Right cardiac atrium (tissue), 5 donors: ENCODE results near the gene FXN. TPM values are rescaled to one million over a fixed set of nuclear protein-coding genes. Genes with fewer than 3 reads are reported as not detected.

Source experiments
- ATAC-seq, 2 donors: fragments of 200-7000 bp; cut with Tn5 transposase; one replicate each; pipeline versions ENCODE4 v1.8.0 to v1.9.1; 2020; ENCODE audit warnings: moderate library complexity in 2 of 2, mild to moderate bottlenecking in 1 of 2
- DNase-seq, 3 donors: peaks; one replicate each; pipeline ENCODE4 v3.0.0-alpha.2; 2020
- H3K27ac ChIP-seq: one replicate; pipeline ENCODE4 v1.5.1; 2013; ENCODE audit warnings: mild to moderate bottlenecking, low read length, control low read depth, moderate library complexity
- H3K27me3 ChIP-seq: one replicate; pipeline ENCODE4 v1.6.1; 2013; ENCODE audit not compliant: control insufficient read depth, insufficient read depth
- H3K4me1 ChIP-seq: one replicate; pipeline ENCODE4 v1.6.1; 2013; ENCODE audit warnings: low read length; ENCODE audit not compliant: control insufficient read depth, insufficient read depth
- H3K4me3 ChIP-seq: one replicate; pipeline ENCODE4 v1.5.1; 2013; ENCODE audit warnings: low read length, control low read depth
- H3K9me3 ChIP-seq: one replicate; pipeline ENCODE4 v1.6.1; 2013; ENCODE audit warnings: low read length; ENCODE audit not compliant: control insufficient read depth
- WGBS: extraction: QIAGEN DNeasy Blood & Tissue Kit; methylation state at CpG from one replicate; pipeline ENCODE4 v1.1.7; 2013; 5-methylcytosine and 5-hydroxymethylcytosine counted together
- intact Hi-C, 4 donors: fragments of 100-400 bp; cut with DNase I; formaldehyde crosslinking; loops; one replicate each; pipeline versions ENCODE4 v1.11.0 to v1.14.0; 2022 to 2023
- polyA plus RNA-seq: library from polyadenylated mRNA; stranded (reverse); fragments of 200-250 nt; gene quantifications from one replicate; pipeline ENCODE4 v1.2.3, GENCODE V29; 2013
- total RNA-seq, 4 donors: library from RNA; stranded (reverse); fragmentation: NEBNext Ultra II Directional; extraction: Animal tissue kit (Norgen Biotek cat#: 25700); gene quantifications; one replicate each; pipeline ENCODE4 v1.2.1, GENCODE V29; 2021
- donor health status: healthy with polysubstance abuse.
- donor health status: DM: no; HTN: yes; CAD: no.
- donor health status: DM: no; HTN: no; CAD: no.
- donor health status: DM: no; HTN: yes; CAD: no; lungs with severe emphysema.
- donor health status: DM: yes; HTN: yes; CAD: no.

FXN gene
- total and polyA plus RNA-seq, 5 donors: 18.1 to 28.9 (median 28.0) TPM

DNA sequence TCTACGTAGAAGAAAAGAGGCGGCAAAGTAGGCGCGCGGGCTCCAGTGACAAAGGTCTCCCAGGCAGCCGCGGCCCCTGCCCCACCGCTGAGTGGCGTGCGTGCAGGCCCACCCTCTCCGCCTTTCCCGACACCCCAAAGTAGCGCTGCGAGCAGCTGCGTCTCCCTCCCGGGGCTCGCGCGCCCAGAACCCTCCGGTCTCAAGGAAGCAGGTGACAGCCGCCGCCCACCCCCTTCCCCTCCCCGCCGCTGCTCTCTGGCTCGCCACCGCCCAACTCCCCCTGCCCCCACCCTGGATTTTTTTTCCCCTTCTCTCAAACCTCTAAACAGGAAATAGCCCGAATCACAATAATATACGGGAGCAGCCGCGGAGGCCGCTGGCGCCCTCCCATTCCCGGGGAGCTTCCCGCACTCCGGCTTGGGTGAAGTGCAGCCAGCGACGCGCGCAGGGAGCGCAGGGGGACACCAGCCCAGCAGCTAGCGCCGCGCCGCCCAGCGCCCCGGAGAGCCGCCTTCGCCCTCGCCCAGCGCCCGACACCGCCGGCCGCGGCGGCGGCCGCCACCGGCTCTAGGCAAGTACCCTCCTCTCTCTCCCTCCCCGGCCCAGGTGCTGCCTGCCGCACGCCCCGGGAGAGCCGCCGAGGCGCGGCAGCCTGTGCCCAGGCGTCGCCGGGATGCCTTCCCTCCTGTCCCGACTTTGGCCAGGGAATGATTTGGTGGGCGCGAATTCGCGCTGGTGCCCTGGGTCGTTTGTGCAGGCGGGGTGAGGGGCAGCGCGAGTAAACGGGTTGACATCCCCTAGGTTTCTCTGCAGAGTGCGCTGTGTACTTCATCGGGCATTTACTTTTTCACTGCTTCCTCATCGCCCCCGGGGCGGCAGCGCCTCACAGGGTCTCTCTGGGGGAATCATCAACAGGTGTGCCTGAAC, 85.9 kb downstream of the FXN start:
- H3K4me1 ChIP-seq: no peaks in the 10 kb centered on the region
- H3K4me3 ChIP-seq: peak overlapping the region; percentile 83
- peak overlapping the region; percentile 57 for H3K27ac ChIP-seq
- under 1% methylated on average over 86 of the region's 86 CpGs for WGBS
- H3K27me3 ChIP-seq: no peaks in the 10 kb centered on the region
- H3K9me3 ChIP-seq: no peaks in the 10 kb centered on the region
- intact Hi-C loops: no loop called here
- ATAC-seq (peak; percentile 81), DNase-seq (peak; percentile 37 to 77 (median 72))

DNA sequence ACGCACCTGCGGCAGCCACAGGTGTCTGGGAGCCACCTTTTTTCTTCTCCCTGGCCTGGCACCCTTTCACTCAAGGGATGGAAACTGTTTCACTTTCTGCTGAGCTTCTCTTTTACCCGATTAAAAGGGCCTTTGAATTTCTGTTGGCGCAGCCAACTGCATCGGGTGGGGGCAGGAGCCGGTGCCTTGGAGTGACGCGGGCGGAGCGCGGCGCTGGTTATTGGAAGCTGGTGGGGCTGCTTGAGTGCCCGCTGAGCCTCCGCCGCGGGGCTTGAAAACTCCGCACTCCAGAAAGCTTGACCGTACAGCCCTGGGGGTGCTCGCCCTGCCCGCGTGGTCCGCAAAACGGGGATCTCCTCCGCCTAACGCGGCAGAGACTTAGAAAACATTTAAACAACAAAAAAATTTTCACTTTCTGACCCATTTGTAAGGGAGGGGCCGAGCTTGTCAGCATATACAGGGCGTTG, 86.6 kb downstream of the FXN start:
- intact Hi-C loops: no loop called here
- peak; percentile 83 to 94 for ATAC-seq
- Histone ChIP-seq H3K27me3 (no peaks in the 10 kb centered on the region), H3K4me3 (peak overlapping the region; percentile 83), H3K9me3 (no peaks in the 10 kb centered on the region), H3K4me1 (no peaks in the 10 kb centered on the region), H3K27ac (peak overlapping the region; percentile 57)
- peak; percentile 71 to 89 (median 87) for DNase-seq
- WGBS: 2% methylated on average over 28 of the region's 28 CpGs

DNA sequence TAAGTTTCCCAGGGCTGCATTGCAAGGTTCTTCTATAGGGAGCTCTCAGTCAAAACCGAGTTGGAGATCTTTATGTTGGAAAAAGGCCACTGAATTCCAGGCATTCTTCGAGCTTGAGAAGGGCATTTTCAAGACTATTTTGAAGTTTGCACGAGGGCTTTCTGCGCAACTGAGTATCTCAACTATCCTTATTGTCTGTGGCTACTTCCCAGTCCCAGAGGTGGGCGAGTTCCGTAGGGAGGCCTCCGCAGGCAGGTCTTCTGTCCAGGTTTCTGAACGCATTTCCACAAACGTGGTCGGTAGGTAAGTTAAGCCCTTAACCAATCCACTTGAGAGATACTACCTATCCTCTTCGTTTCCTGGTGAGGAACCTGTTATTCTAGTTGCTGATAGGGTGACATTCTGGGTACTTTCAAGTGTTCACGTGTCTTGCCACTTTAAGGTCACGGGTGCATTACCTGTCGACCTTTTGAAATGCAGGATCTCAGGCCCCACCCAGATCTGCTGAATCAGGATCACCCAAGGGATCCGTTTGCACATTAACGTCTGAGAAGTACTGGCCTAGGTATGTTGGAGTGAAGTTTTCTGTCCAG, 87.1 kb downstream of the FXN start:
- peak overlapping the region; percentile 31 for H3K27ac ChIP-seq
- DNase-seq: no peak
- no peaks in the 10 kb centered on the region for H3K9me3 ChIP-seq
- peak; percentile 28 to 55 for ATAC-seq
- intact Hi-C loops: no loop called here
- no peaks in the 10 kb centered on the region for H3K4me1 ChIP-seq
- peak overlapping the region; percentile 83 for H3K4me3 ChIP-seq
- 45% methylated on average over 16 of the region's 16 CpGs for WGBS
- H3K27me3 ChIP-seq: no peaks in the 10 kb centered on the region

DNA sequence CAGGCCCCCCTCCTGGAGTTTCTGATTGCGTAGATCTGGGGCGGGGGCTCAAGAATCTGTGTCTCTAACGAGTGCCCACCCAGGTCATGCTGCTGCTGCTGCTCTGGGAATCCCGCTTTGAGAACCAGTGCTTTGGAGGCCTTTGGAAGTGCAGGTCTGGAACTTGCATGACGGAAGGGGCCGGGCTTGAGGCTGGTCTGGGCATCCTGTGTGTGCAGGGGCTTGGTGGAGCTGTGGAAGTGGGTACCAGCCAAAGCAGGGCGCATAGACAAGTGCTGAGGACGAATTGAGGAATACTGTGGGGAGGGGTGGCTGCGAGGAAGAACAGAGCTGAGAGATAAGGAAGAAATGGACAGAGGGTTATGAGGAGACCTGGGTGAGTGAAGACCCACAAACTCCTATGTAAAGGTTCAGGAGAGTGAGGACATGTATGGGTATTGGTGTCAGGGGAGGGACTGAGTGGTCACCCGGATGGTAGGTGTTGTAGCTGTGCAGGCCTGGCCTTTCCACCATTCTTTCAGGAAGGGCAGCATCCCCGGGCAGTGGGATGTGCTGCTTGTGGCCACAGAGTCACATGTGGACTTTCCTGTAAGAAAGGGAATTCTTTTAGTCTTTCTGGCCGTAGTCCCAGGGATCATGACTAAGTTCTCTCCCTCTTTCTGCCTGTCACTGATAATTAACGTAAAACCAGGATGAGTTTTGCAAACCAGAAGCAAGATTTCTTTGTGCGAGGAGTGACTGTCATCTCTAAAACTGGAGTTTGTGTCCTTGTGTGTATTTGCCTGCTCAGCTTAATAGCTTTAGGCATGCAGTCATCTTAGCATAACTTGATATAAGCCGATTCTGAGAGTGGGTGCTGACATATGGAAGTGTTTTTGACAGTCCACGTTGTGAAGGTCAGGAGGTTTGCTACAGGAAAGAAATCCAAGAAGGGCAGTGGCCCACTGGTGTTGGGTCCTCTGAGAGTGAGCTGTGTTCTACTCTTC, 95.2 kb downstream of the FXN start:
- H3K9me3 ChIP-seq: no peaks in the 10 kb centered on the region
- no peak overlapping the region for H3K4me3 ChIP-seq
- no peaks in the 10 kb centered on the region for H3K27me3 ChIP-seq
- peaks cover 13% of the 10 kb centered on the region for H3K4me1 ChIP-seq
- ATAC-seq (peak; percentile 64 to 69), DNase-seq (no peak)
- peak overlapping the region; percentile 14 for H3K27ac ChIP-seq
- intact Hi-C loops: loop anchor here in 1 of 4 donors (10.0 kb wide), 1 partner anchor 76 kb away; no protein-coding TSS in a partner anchor
- 55% methylated on average over 16 of the region's 16 CpGs for WGBS

DNA sequence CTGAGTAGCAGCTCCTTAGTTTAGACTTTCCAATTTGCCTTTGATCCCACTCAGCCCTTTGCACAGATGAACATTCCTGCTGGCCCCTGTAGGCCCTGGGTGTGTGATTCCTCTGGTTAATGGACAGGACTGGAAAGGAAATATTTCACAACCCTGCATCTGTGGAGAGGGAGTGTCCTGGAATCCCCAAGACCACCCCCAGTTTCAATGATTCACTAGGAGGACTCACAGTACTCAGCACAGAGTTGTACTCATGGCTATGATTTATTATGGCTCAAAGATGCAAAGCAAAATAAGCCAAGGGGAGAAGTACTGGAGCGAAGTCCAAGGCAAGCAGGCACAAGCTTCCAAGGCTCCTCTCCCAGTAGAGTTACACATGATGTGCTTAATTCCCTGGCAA, 96.1 kb downstream of the FXN start:
- intact Hi-C loops: loop anchor here in 1 of 4 donors (10.0 kb wide), 1 partner anchor 77 kb away; no protein-coding TSS in a partner anchor
- WGBS: 70% methylated on average over 1 of the region's 1 CpG
- peak; percentile 75 to 87 for ATAC-seq
- no peaks in the 10 kb centered on the region for H3K9me3 ChIP-seq
- DNase-seq: no peak
- H3K4me1 ChIP-seq: peaks cover 15% of the 10 kb centered on the region
- no peak overlapping the region for H3K4me3 ChIP-seq
- H3K27me3 ChIP-seq: no peaks in the 10 kb centered on the region
- no peak overlapping the region for H3K27ac ChIP-seq

DNA sequence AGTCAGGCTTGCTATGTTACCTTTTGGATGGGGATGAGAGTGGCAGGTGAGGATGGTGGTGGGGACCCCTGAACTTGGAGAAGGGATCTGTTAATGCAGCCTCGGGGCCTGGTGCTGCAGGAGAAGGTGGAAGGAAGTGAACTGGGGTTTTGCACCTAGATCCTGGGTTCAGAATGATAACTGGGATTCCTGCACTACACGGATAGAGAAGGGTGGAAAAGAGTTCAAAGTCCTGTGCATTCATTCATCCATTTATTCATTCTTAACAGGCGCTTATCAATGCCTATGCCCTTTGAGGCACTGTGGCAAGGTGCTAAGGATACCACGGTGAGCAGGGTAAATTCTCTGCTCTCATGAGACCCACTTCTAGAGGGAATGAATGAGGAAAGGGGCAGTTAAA, 96.8 kb downstream of the FXN start:
- H3K27me3 ChIP-seq: no peaks in the 10 kb centered on the region
- ATAC-seq (no peak), DNase-seq (no peak)
- no peak overlapping the region for H3K4me3 ChIP-seq
- intact Hi-C loops: loop anchor here in 1 of 4 donors (10.0 kb wide), 1 partner anchor 78 kb away; no protein-coding TSS in a partner anchor
- H3K9me3 ChIP-seq: no peaks in the 10 kb centered on the region
- 91% methylated on average over 4 of the region's 4 CpGs for WGBS
- peaks cover 17% of the 10 kb centered on the region for H3K4me1 ChIP-seq
- no peak overlapping the region for H3K27ac ChIP-seq

DNA sequence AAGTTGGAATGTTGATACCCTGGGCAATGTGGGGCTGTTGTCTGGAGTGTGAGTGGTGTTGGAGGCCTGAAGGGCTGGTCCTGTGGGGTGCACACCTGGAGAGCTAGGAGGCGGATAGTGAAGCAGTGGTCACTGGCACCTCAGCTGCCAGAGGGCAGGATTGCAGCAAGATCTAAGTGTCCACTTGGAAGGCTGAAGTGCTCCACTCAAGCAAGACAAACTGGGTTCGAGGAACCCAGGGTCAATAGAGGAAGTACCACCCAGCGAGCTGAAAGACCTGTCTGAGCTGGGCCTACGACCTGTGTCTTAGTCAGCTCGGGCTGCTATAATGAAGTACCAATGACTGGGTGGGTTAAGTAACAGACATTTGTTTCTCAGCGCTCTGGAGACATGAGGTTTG, 98.9 kb downstream of the FXN start:
- DNase-seq (no peak), ATAC-seq (no peak)
- H3K27ac ChIP-seq: no peak overlapping the region
- intact Hi-C loops: loop anchor here in 1 of 4 donors (10.0 kb wide), 1 partner anchor 80 kb away; no protein-coding TSS in a partner anchor
- no peaks in the 10 kb centered on the region for H3K27me3 ChIP-seq
- peaks cover 17% of the 10 kb centered on the region for H3K4me1 ChIP-seq
- no peak overlapping the region for H3K4me3 ChIP-seq
- no peaks in the 10 kb centered on the region for H3K9me3 ChIP-seq
- WGBS: 96% methylated on average over 6 of the region's 6 CpGs

DNA sequence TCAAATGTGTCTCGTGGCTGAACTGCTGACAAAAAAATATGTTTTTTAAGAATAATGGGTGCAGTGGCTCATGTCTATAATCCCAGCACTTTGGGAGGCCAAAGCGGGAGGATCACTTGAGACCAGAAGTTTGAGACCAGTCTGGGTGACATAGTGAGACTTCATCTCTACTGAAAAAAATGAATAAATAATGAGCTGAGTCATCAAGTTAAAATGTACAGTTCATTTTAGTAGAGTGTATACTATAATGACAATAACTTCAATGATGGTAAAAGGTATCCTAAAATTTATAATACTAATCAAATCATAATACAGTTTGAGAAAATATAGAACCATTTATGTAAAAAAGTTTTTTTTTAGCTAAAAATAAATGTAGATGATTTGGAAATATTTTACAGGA, 100.6 kb downstream of the FXN start:
- Histone ChIP-seq H3K27ac (no peak overlapping the region), H3K4me3 (no peak overlapping the region), H3K9me3 (no peaks in the 10 kb centered on the region), H3K4me1 (peaks cover 10% of the 10 kb centered on the region), H3K27me3 (no peaks in the 10 kb centered on the region)
- 90% methylated on average over 2 of the region's 2 CpGs for WGBS
- ATAC-seq: no peak
- intact Hi-C loops: loop anchor here in 1 of 4 donors (10.0 kb wide), 1 partner anchor 81 kb away; no protein-coding TSS in a partner anchor
- DNase-seq: no peak

DNA sequence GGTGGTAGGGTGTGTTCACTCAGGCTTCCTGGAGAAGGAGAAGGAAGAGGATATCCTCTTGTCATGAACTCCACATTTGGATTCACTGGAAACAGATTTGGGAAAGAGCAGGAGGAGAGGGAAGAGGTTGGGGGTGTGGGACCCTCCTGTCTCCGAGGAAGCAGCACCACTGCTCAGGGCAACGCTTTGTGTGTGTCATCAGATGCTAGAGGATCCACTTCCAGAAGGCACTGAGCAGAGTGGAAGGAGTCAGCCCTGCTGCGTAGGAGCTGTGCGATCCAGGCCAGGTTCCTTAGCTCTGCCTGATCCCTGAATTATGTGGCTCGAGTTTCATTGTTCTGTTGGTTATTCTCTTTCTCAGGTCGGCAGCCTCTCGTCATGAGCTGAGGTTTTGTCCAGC, 101.2 kb downstream of the FXN start:
- Histone ChIP-seq H3K4me3 (no peak overlapping the region), H3K4me1 (peaks cover 7% of the 10 kb centered on the region), H3K27me3 (no peaks in the 10 kb centered on the region), H3K9me3 (no peaks in the 10 kb centered on the region), H3K27ac (peak overlapping the region; percentile 70)
- ATAC-seq (peak in 1 of 2 donors; percentile 63), DNase-seq (no peak)
- WGBS: 69% methylated on average over 7 of the region's 7 CpGs
- intact Hi-C loops: loop anchor here in 1 of 4 donors (10.0 kb wide), 1 partner anchor 82 kb away; no protein-coding TSS in a partner anchor

DNA sequence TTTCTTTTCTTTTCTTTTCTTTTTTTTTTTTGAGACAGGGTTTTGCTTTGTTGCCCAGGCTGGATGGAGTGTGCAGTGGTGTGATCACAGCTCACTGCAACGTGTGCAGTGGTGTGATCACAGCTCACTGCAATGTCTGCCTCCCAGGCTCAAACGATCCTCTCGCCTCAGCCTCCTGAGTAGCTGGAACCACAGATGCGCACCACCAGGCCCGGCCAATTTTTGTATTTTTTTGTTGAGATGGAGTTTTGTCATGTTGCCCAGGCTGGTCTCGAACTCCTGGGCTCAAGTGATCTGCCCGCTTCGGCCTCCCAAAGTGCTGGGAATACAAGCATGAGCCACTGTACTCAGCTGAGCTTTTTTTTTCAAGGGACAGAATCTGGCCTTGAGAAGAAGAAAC, 101.8 kb downstream of the FXN start:
- H3K27me3 ChIP-seq: no peaks in the 10 kb centered on the region
- WGBS: 96% methylated on average over 8 of the region's 8 CpGs
- no peak overlapping the region for H3K4me3 ChIP-seq
- H3K9me3 ChIP-seq: no peaks in the 10 kb centered on the region
- H3K27ac ChIP-seq: no peak overlapping the region
- ATAC-seq: no peak
- H3K4me1 ChIP-seq: peaks cover 6% of the 10 kb centered on the region
- intact Hi-C loops: loop anchor here in 1 of 4 donors (10.0 kb wide), 1 partner anchor 83 kb away; no protein-coding TSS in a partner anchor
- no peak for DNase-seq
